H1 (cell line): ENCODE measurements around the gene CPED1. TPM values are rescaled to one million over a fixed set of nuclear protein-coding genes. Genes with fewer than 3 reads are reported as not detected.

Experiments used
- CTCF ChIA-PET: fragments of 300-600 bp; sonication (Branson Sonifier 250); formaldehyde crosslinking; loops from one replicate; lab custom pipeline; 2021; ENCODE audit not compliant: partially characterized antibody; lab: Charles Lee
- POLR2A ChIA-PET: fragments of 300-600 bp; sonication (Branson Sonifier 250); formaldehyde crosslinking; loops from one replicate; lab custom pipeline; 2021; ENCODE audit warnings: inconsistent platforms; ENCODE audit not compliant: partially characterized antibody; lab: Charles Lee
- DNase-seq, 2 experiments: peaks; one replicate each; pipeline versions ENCODE4 v3.0.0 to v3.0.0-alpha.2; 2010 to 2022; ENCODE audit warnings: low spot score in 2 of 2, low read depth in 1 of 2, mixed read lengths in 1 of 2
- FAIRE-seq: peaks from 2 replicates; lab custom pipeline; 2011; peaks lifted over from hg19 to GRCh38; lab: Jason Lieb, UNC
- H2AFZ ChIP-seq: 2 replicates; pipeline ENCODE4 v1.8.1; 2012; ENCODE audit warnings: low read length, inconsistent platforms
- H2AK5ac ChIP-seq: 2 replicates; pipeline ENCODE4 v1.6.1; 2013; ENCODE audit warnings: low read depth, low read length
- H2BK120ac ChIP-seq: replicated peaks from 2 replicates; pipeline ENCODE3; 2013; ENCODE audit warnings: low read depth, low read length, inconsistent platforms
- H2BK12ac ChIP-seq: 2 replicates; pipeline ENCODE4 v1.6.1; 2013; ENCODE audit warnings: low read depth, low read length
- H2BK15ac ChIP-seq: 2 replicates; pipeline ENCODE4 v1.6.1; 2013; ENCODE audit warnings: low read length
- H2BK20ac ChIP-seq: 2 replicates; pipeline ENCODE4 v1.6.1; 2013; ENCODE audit warnings: low read length
- H2BK5ac ChIP-seq: 2 replicates; pipeline ENCODE4 v1.6.1; 2013; ENCODE audit warnings: low read depth, low read length
- H3K14ac ChIP-seq: 2 replicates; pipeline ENCODE4 v1.6.1; 2013; ENCODE audit warnings: inconsistent platforms; ENCODE audit not compliant: insufficient read length
- H3K18ac ChIP-seq: 2 replicates; pipeline ENCODE4 v1.6.1; 2013; ENCODE audit warnings: low read length; ENCODE audit errors: extremely low read depth
- H3K23ac ChIP-seq: 2 replicates; pipeline ENCODE4 v1.6.1; 2013; ENCODE audit warnings: inconsistent platforms; ENCODE audit not compliant: insufficient read length
- H3K23me2 ChIP-seq: 2 replicates; pipeline ENCODE4 v1.6.1; 2013; ENCODE audit warnings: low read depth, low read length
- H3K27ac ChIP-seq: 2 replicates; pipeline ENCODE4 v1.6.1; 2011; ENCODE audit warnings: low read depth, low read length, inconsistent platforms
- H3K27me3 ChIP-seq, 4 experiments: replicated peaks in 1 of 4; 1 replicate in 1 of 4; 2 replicates in 3 of 4; pipeline versions ENCODE4 v1.6.1 to v1.8.1; 2011 to 2013; ENCODE audit warnings: low read length in 3 of 4, mild to moderate bottlenecking in 3 of 4, inconsistent platforms in 2 of 4, mixed read lengths in 2 of 4, moderate library complexity in 1 of 4; ENCODE audit not compliant: control insufficient read depth in 3 of 4, insufficient read depth in 3 of 4; ENCODE audit errors: extremely low read depth in 1 of 4
- H3K36me3 ChIP-seq, 4 experiments: 2 replicates each; pipeline versions ENCODE4 v1.6.1 to v1.8.1; 2011 to 2013; ENCODE audit warnings: mild to moderate bottlenecking in 4 of 4, low read length in 3 of 4, moderate library complexity in 2 of 4, control low read depth in 1 of 4, inconsistent platforms in 1 of 4; ENCODE audit not compliant: insufficient read depth in 4 of 4, control insufficient read depth in 2 of 4
- H3K4ac ChIP-seq: replicated peaks from 2 replicates; pipeline ENCODE3; 2013; ENCODE audit warnings: low read length, low read depth, mixed read lengths, inconsistent platforms; ENCODE audit not compliant: insufficient read length
- H3K4me1 ChIP-seq, 4 experiments: replicated peaks in 1 of 4; 1 replicate in 1 of 4; 2 replicates in 3 of 4; pipeline versions ENCODE4 v1.6.1 to v1.8.1; 2011 to 2013; ENCODE audit warnings: low read length in 3 of 4, inconsistent platforms in 2 of 4, mixed read lengths in 1 of 4; ENCODE audit not compliant: insufficient read depth in 4 of 4, control insufficient read depth in 3 of 4
- H3K4me2 ChIP-seq, 2 experiments: 2 replicates each; pipeline versions ENCODE4 v1.6.1 to v1.8.1; 2011 to 2013; ENCODE audit warnings: low read depth in 2 of 2, low read length in 2 of 2, control low read depth in 1 of 2, inconsistent platforms in 1 of 2, mild to moderate bottlenecking in 1 of 2; ENCODE audit not compliant: insufficient read depth in 1 of 2
- H3K4me3 ChIP-seq, 4 experiments: fragments of 200-600, 300-600 bp in 1 of 4; sonication (generic), shearing (Covaris generic), sonication (Bioruptor Twin) in 1 of 4; 2 replicates each; pipeline versions ENCODE4 v1.5.1 to v1.8.1; 2011 to 2016; ENCODE audit warnings: low read length in 4 of 4, low read depth in 3 of 4, control low read depth in 2 of 4, inconsistent platforms in 2 of 4, mild to moderate bottlenecking in 2 of 4, mixed read lengths in 1 of 4, moderate library complexity in 1 of 4; ENCODE audit not compliant: insufficient read depth in 2 of 4; ENCODE audit errors: extremely low read depth in 1 of 4
- H3K56ac ChIP-seq: replicated peaks from 2 replicates; pipeline ENCODE3; 2013; ENCODE audit warnings: low read depth, mild to moderate bottlenecking, mixed read lengths, low read length, inconsistent platforms; ENCODE audit not compliant: insufficient read length
- H3K79me1 ChIP-seq: 2 replicates; pipeline ENCODE4 v1.6.1; 2013; ENCODE audit warnings: low read depth, low read length, control low read depth
- H3K79me2 ChIP-seq, 2 experiments: 2 replicates each; pipeline versions ENCODE4 v1.6.1 to v1.8.1; 2012 to 2013; ENCODE audit warnings: low read length in 2 of 2, mild to moderate bottlenecking in 2 of 2, inconsistent platforms in 1 of 2; ENCODE audit not compliant: insufficient read depth in 2 of 2, control insufficient read depth in 1 of 2
- H3K9ac ChIP-seq, 4 experiments: replicated peaks in 1 of 4; 1 replicate in 1 of 4; 2 replicates in 3 of 4; pipeline versions ENCODE4 v1.6.1 to v1.8.1; 2011 to 2013; ENCODE audit warnings: low read depth in 3 of 4, low read length in 3 of 4, control low read depth in 2 of 4, mild to moderate bottlenecking in 2 of 4, moderate library complexity in 2 of 4, inconsistent platforms in 1 of 4; ENCODE audit errors: extremely low read depth in 1 of 4
- H3K9me3 ChIP-seq, 2 experiments: 2 replicates each; pipeline versions ENCODE4 v1.6.1 to v1.8.1; 2012 to 2013; ENCODE audit warnings: mild to moderate bottlenecking in 2 of 2, moderate library complexity in 2 of 2, control low read depth in 1 of 2, inconsistent platforms in 1 of 2, low read depth in 1 of 2, low read length in 1 of 2, mixed read lengths in 1 of 2; ENCODE audit not compliant: insufficient read depth in 2 of 2
- H4K20me1 ChIP-seq, 2 experiments: replicated peaks in 1 of 2; 2 replicates each; pipeline versions ENCODE3 to v1.8.1; 2011 to 2013; ENCODE audit warnings: inconsistent platforms in 2 of 2, low read length in 2 of 2, mild to moderate bottlenecking in 1 of 2; ENCODE audit not compliant: insufficient read depth in 2 of 2, control insufficient read depth in 1 of 2
- H4K5ac ChIP-seq: 2 replicates; pipeline ENCODE4 v1.6.1; 2013; ENCODE audit warnings: low read length, low read depth, mixed read lengths, inconsistent platforms; ENCODE audit not compliant: insufficient read length
- H4K8ac ChIP-seq: 2 replicates; pipeline ENCODE4 v1.8.0; 2013; ENCODE audit warnings: mild to moderate bottlenecking, moderate library complexity, low read length, inconsistent platforms; ENCODE audit not compliant: insufficient read depth; ENCODE audit errors: extremely low read depth
- H4K91ac ChIP-seq: replicated peaks from 2 replicates; pipeline ENCODE3; 2013; ENCODE audit warnings: low read length, mixed read lengths, inconsistent platforms; ENCODE audit not compliant: insufficient read length
- CEBPB ChIP-seq: IDR thresholded peaks from 2 replicates; pipeline ENCODE4 v1.6.1; 2012; ENCODE audit warnings: low read depth, low read length
- CREB1 ChIP-seq: IDR thresholded peaks from 2 replicates; pipeline ENCODE4 v1.6.1; 2012; ENCODE audit warnings: inconsistent platforms
- JUND ChIP-seq: IDR thresholded peaks from 2 replicates; pipeline ENCODE4 v1.6.1; 2011; ENCODE audit warnings: mild to moderate bottlenecking, improper control_type of control experiment, low read length
- RFX5 ChIP-seq: IDR thresholded peaks from 2 replicates; pipeline ENCODE4 v1.6.1; 2011; ENCODE audit warnings: low read depth, low read length, improper control_type of control experiment, borderline replicate concordance
- SIX5 ChIP-seq: IDR thresholded peaks from 2 replicates; pipeline ENCODE4 v1.6.1; 2011; ENCODE audit warnings: mild to moderate bottlenecking, low read depth, low read length
- TBP ChIP-seq: IDR thresholded peaks from 2 replicates; pipeline ENCODE4 v1.6.1; 2011; ENCODE audit warnings: low read depth, low read length, improper control_type of control experiment
- WGBS, 2 experiments: shearing (Covaris generic) in 1 of 2; methylation state at CpG; one replicate each; pipeline versions ENCODE4 v1.1.6 to v1.1.7; 2013 to 2015; ENCODE audit warnings: low lambda C conversion rate in 2 of 2, mixed read lengths in 2 of 2, inconsistent platforms in 1 of 2, low coverage in 1 of 2, missing lambda C conversion rate in 1 of 2; ENCODE audit not compliant: insufficient replicate concordance in 2 of 2, insufficient coverage in 1 of 2, insufficient read length in 1 of 2; ENCODE audit errors: extremely low coverage in 1 of 2, missing lambda C conversion rate in 1 of 2; 5-methylcytosine and 5-hydroxymethylcytosine counted together
- polyA plus RNA-seq, 7 experiments: library from polyadenylated mRNA; depleted of rRNA in 3 of 7; stranded (reverse) in 5 of 7; unstranded in 2 of 7; fragments of >200 nt in 5 of 7; fragments of 200-250 nt in 2 of 7; gene quantifications; 1 replicate in 5 of 7; 2 replicates in 1 of 7; 4 replicates in 1 of 7; pipeline versions ENCODE4 v1.2.1 to v1.2.3, GENCODE V29; 2011 to 2013; ENCODE audit warnings: missing spikeins in 2 of 7, mixed read lengths in 2 of 7
- total RNA-seq: library from RNA; stranded (reverse); fragmentation: NEBNext Ultra II Directional; extraction: Animal tissue kit (Norgen Biotek cat#: 25700); gene quantifications from 2 replicates; pipeline ENCODE4 v1.2.1, GENCODE V29; 2021

CPED1 gene
- total and polyA plus RNA-seq, 2 of the 8 experiments (the other 6 are each of a cell fraction or from before 2014, with no cell fraction given) = 0.08 to 0.39 TPM

DNA sequence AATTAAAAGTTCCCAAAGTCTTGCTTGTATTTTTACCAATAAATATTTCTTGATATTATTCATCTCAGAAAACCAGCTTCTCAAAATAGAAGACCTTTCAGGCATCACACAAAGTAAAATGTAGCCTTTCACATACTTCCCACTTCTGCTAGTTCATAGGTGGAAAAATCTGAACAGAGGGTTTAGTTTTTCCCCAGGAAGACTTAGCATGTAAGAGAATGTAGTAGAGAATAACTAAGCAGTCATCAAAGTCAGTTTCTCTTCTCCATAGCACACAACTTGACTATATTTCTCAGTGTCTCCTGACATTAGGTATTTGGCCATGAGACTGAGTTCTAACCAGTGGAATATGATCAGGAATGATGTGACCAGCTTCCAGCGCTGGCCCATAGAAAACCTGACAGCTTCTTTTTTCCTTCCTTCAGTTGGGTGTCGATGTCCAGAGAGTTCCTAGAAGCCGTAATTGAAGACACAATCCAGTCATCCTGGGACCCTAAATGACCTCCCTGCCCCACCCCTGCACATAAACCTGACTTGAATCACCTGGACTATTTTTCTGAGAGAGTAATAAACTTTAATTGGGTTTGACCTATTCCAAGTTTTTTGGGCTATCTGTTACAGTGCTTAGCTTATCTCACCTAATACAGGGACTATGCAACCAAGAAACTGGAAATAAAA is 272.8 kb downstream of the CPED1 start:
- no peak overlapping the region for H4K8ac ChIP-seq
- H2AFZ ChIP-seq = no peak overlapping the region
- H4K5ac ChIP-seq = no peak overlapping the region
- H3K23me2 ChIP-seq = no peaks in the 10 kb centered on the region
- no peak overlapping the region for H3K56ac ChIP-seq
- ChIA-PET POLR2A (interaction anchor here (0.6 kb wide), 1 partner anchor 18 kb away, joined by 5 read pairs; no protein-coding TSS in a partner anchor), CTCF (interaction anchor here (1.1 kb wide), 1 partner anchor 76 kb away, joined by 3 read pairs; no protein-coding TSS in a partner anchor)
- no peaks in the 10 kb centered on the region for H3K36me3 ChIP-seq
- no peak overlapping the region for H2BK5ac ChIP-seq
- FAIRE-seq = no peak
- H3K4me2 ChIP-seq = no peak overlapping the region
- H3K79me1 ChIP-seq = no peaks in the 10 kb centered on the region
- no peak overlapping the region for H2BK15ac ChIP-seq
- H3K9ac ChIP-seq = no peak overlapping the region
- no peak overlapping the region for H4K91ac ChIP-seq
- H4K20me1 ChIP-seq = no peaks in the 10 kb centered on the region
- TF ChIP-seq RFX5 (no peak), TBP (no peak), CEBPB (no peak), CREB1 (no peak), SIX5 (no peak), JUND (no peak)
- 81% methylated on average over 3 of the region's 3 CpGs; no CpG with 5 or more reads in 1 of the 2 experiments for WGBS, 2 experiments
- H2BK120ac ChIP-seq = no peak overlapping the region
- H2AK5ac ChIP-seq = no peak overlapping the region
- no peak for DNase-seq
- H3K4ac ChIP-seq = no peak overlapping the region
- no peak overlapping the region for H2BK12ac ChIP-seq
- H3K18ac ChIP-seq = no peak overlapping the region
- H3K4me1 ChIP-seq = peaks cover 0 to 4% (median 3%) of the 10 kb centered on the region in 4 experiments; a peak in 3 of 7 replicates
- no peaks in the 10 kb centered on the region for H3K9me3 ChIP-seq
- H3K23ac ChIP-seq = no peak overlapping the region
- no peaks in the 10 kb centered on the region for H3K27me3 ChIP-seq
- H3K79me2 ChIP-seq = no peaks in the 10 kb centered on the region
- no peak overlapping the region for H3K4me3 ChIP-seq
- H3K27ac ChIP-seq = no peak overlapping the region
- no peak overlapping the region for H2BK20ac ChIP-seq
- H3K14ac ChIP-seq = no peak overlapping the region
